ENCODE measurements around the gene CLRN1. TPM values are rescaled to one million over a fixed set of nuclear protein-coding genes. Genes with fewer than 3 reads are reported as not detected.

CLRN1 gene
- total RNA-seq, 1 donor from 2014 or later = not detected

DNA sequence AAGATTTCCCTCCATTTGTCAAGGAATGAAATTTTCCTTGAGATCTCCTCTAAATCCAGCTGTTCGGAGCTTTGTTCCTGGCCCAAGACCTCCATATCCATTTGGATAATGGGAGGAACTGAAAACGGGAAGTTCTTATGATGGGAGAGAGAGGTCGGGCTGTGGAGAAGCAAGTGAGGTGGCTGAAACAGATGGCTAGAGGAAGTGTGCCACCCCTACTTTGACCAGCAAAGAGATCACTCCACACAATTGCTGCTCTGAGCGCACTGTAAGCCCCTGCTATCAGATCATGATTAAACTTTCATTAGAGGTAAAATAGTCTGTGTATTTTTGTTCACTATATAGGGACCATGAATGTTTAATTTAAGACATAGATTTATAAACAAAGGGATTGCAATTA lies 67.2 kb downstream of the CLRN1 start, which contains the start of gene MINDY4B:
Gene MINDY4B (minus strand): TSS at position 101 of the 400 bp plus-strand sequence. CDS start 0 bp downstream, at position 101.
- DNase-seq (ENCODE audit: low spot score in 2 of 2) = no peak
- H3K9me3 ChIP-seq = no peaks in the 10 kb centered on the region
- intact Hi-C loops (cut with DNase I) = no loop called here
- no peak within 1 kb of the TSS for H3K4me3 ChIP-seq
- TF ChIP-seq, protein P1, sequence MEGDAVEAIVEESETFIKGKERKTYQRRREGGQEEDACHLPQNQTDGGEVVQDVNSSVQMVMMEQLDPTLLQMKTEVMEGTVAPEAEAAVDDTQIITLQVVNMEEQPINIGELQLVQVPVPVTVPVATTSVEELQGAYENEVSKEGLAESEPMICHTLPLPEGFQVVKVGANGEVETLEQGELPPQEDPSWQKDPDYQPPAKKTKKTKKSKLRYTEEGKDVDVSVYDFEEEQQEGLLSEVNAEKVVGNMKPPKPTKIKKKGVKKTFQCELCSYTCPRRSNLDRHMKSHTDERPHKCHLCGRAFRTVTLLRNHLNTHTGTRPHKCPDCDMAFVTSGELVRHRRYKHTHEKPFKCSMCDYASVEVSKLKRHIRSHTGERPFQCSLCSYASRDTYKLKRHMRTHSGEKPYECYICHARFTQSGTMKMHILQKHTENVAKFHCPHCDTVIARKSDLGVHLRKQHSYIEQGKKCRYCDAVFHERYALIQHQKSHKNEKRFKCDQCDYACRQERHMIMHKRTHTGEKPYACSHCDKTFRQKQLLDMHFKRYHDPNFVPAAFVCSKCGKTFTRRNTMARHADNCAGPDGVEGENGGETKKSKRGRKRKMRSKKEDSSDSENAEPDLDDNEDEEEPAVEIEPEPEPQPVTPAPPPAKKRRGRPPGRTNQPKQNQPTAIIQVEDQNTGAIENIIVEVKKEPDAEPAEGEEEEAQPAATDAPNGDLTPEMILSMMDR (IDR thresholded peaks at IDR 0.05) = no peak
- no peaks in the 10 kb centered on the region for H3K4me1 ChIP-seq
- H3K27ac ChIP-seq = no peak within 1 kb of the TSS
- H3K27me3 ChIP-seq = no peaks in the 10 kb centered on the region
- H3K36me3 ChIP-seq = no peaks in the 10 kb centered on the region

DNA sequence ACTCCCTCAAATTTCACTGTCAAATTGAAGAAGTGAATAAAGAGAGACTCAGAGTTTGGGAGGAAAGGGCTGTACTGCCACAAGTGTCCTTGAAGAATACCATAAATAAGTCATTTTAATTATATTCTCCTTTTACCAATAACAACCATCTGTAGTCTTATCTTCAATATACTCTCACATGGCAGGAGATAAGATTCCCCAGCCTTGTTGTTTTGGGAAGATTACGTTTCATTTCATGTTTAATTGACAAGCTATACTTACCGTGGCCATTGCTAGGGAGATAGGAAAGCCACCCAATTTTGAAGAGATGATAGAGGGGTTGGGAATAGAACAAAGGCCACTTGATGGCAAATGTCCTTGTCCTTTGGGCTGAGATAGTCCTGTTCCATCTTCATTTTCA lies 69.5 kb downstream of the CLRN1 start:
- no peak overlapping the region for H3K27ac ChIP-seq
- no peaks in the 10 kb centered on the region for H3K9me3 ChIP-seq
- DNase-seq (ENCODE audit: low spot score in 2 of 2) = no peak
- H3K27me3 ChIP-seq = no peaks in the 10 kb centered on the region
- H3K36me3 ChIP-seq = no peaks in the 10 kb centered on the region
- no peaks in the 10 kb centered on the region for H3K4me1 ChIP-seq
- no peak overlapping the region for H3K4me3 ChIP-seq
- TF ChIP-seq, protein P1 (IDR thresholded peaks at IDR 0.05) = no peak
- intact Hi-C loops (cut with DNase I) = no loop called here

DNA sequence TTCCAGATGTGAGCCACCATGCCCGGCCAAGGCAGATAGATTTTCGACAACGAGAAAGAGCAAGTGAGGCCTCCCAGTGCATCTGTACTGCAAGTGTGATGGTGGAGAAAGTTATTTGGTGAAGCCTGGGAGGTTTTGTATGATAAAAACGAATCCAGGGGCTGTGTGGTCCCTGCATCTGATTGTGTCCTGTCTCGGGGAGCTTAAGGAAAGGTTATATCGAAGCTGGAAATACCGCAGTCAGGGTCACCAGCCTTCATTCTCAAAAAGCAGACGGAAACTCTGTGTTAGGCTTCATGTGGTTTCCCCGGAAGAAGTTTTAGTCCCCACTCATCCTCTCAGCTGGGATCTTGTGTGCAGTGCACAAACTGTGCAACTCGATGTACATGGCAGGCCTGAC lies 70.7 kb downstream of the CLRN1 start:
- Histone ChIP-seq H3K9me3 (no peaks in the 10 kb centered on the region), H3K27me3 (no peaks in the 10 kb centered on the region), H3K27ac (no peak overlapping the region), H3K36me3 (no peaks in the 10 kb centered on the region), H3K4me3 (no peak overlapping the region), H3K4me1 (no peaks in the 10 kb centered on the region)
- intact Hi-C loops (cut with DNase I) = no loop called here
- no peak for DNase-seq (ENCODE audit: low spot score in 2 of 2)
- TF ChIP-seq, protein P1 (IDR thresholded peaks at IDR 0.05) = no peak

DNA sequence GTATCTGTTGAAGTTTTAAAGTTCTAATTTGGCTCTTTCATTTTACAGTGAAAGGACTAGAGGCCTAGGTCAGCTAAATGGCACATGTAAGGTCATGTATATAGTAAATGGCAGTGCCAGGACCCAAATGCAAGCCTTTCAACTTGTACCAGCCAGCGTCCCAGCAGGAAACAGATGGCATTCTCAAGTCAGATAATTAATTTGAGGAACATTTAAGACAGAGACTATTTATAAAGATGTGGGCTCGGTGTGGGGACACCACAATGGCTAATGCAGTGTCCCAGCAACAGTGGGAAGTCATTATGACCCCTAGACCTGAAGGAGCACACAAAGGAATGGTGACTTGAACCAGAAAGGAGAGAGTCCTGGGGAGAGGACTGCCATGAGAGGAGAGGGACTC lies 73.4 kb downstream of the CLRN1 start:
- H3K4me3 ChIP-seq = no peak overlapping the region
- no peaks in the 10 kb centered on the region for H3K9me3 ChIP-seq
- H3K36me3 ChIP-seq = no peaks in the 10 kb centered on the region
- TF ChIP-seq, protein P1 (IDR thresholded peaks at IDR 0.05) = no peak
- no peaks in the 10 kb centered on the region for H3K27me3 ChIP-seq
- intact Hi-C loops (cut with DNase I) = no loop called here
- H3K27ac ChIP-seq = no peak overlapping the region
- DNase-seq (ENCODE audit: low spot score in 2 of 2) = no peak
- H3K4me1 ChIP-seq = no peaks in the 10 kb centered on the region

DNA sequence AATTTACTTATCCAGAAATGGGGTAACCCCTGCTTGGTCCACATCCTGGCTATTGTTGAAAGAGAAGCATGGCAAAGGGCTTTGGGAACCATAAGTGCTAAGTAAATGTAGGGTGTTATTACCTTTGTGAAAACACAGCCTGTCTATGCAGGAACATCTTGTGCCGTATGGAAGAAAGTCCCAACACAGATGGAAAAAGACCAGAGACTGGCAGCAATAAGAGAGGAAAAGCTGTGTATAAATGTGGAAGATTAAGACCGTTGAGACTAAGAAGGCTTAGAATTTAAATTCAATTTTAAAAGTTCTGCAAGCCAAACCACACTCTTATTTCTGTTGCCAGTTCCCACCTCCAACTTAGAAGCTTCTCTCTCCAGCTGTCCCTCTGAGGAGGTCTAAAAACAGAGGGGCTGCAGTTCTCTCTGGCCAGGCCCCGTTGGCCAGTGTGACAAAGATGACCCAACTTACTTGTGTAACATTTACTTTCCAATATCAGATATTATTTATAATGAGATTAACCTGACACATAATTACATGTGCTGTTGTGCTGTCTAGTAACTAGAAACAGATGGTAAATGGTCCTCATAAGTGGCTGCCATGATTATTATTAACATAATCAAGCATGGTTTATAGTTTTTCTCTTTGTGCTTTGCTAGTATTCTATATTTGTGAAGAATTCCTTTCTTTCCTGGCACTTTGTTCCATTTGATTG lies 74.3 kb downstream of the CLRN1 start:
- H3K4me3 ChIP-seq = no peak overlapping the region
- TF ChIP-seq, protein P1 (IDR thresholded peaks at IDR 0.05) = no peak
- H3K27ac ChIP-seq = no peak overlapping the region
- no peaks in the 10 kb centered on the region for H3K4me1 ChIP-seq
- H3K36me3 ChIP-seq = no peaks in the 10 kb centered on the region
- no peaks in the 10 kb centered on the region for H3K9me3 ChIP-seq
- no peaks in the 10 kb centered on the region for H3K27me3 ChIP-seq
- DNase-seq (ENCODE audit: low spot score in 2 of 2) = no peak
- intact Hi-C loops (cut with DNase I) = no loop called here
